HCT116 (cell line): ENCODE data around the gene TRERF1.

Experiments
- EZH2 ChIP-seq: fragments of 200-600 bp; sonication (generic); IDR thresholded peaks from 2 replicates; pipeline ENCODE4 v1.6.1; 2017; ENCODE audit warnings: antibody characterized with exemption, mixed run types
- EZH2phosphoT487 ChIP-seq: fragments of 200-600 bp; IDR thresholded peaks from 2 replicates; pipeline ENCODE4 v1.6.1; 2018; ENCODE audit warnings: antibody characterized with exemption, borderline replicate concordance
- POLR2A ChIP-seq: IDR thresholded peaks from 2 replicates; pipeline ENCODE4 v1.7.0; 2011; ENCODE audit warnings: borderline replicate concordance; ENCODE audit not compliant: insufficient read depth, insufficient read length; ENCODE audit errors: extremely low read depth
- SIN3A ChIP-seq: IDR thresholded peaks from 2 replicates; pipeline ENCODE4 v1.6.1; 2012; ENCODE audit warnings: low read depth
- SRF ChIP-seq: IDR thresholded peaks from 2 replicates; pipeline ENCODE4 v1.6.1; 2012; ENCODE audit warnings: low read depth
- ZFX ChIP-seq: fragments of 450-650 bp; IDR thresholded peaks from 2 replicates; pipeline ENCODE4 v1.6.1; 2017
- TF ChIP-seq, protein P1 (sequence below), 3 experiments: fragments of 200-600 bp in 1 of 3; sonication (generic) in 1 of 3; IDR thresholded peaks in 2 of 3; conservative IDR thresholded peaks in 1 of 3; 2 replicates each; pipeline ENCODE4 v1.5.1; 2012 to 2017; ENCODE audit warnings: low read depth in 2 of 3, low read length in 2 of 3, antibody characterized with exemption in 1 of 3, borderline replicate concordance in 1 of 3, control low read depth in 1 of 3, mild to moderate bottlenecking in 1 of 3, mixed read lengths in 1 of 3, mixed run types in 1 of 3, moderate library complexity in 1 of 3; ENCODE audit not compliant: insufficient read depth in 1 of 3
- TF ChIP-seq, protein P2 (sequence below): IDR thresholded peaks from 2 replicates; pipeline ENCODE4 v1.6.1; 2011; ENCODE audit warnings: mild to moderate bottlenecking, low read length, moderate library complexity; ENCODE audit not compliant: insufficient replicate concordance; ENCODE audit errors: extremely low read depth
- TF ChIP-seq, protein P3 (sequence below): IDR thresholded peaks from 2 replicates; pipeline ENCODE4 v1.6.1; 2012; ENCODE audit warnings: low read depth
- TF ChIP-seq, protein P4 (sequence below): IDR thresholded peaks from 2 replicates; pipeline ENCODE4 v1.6.1; 2012

DNA sequence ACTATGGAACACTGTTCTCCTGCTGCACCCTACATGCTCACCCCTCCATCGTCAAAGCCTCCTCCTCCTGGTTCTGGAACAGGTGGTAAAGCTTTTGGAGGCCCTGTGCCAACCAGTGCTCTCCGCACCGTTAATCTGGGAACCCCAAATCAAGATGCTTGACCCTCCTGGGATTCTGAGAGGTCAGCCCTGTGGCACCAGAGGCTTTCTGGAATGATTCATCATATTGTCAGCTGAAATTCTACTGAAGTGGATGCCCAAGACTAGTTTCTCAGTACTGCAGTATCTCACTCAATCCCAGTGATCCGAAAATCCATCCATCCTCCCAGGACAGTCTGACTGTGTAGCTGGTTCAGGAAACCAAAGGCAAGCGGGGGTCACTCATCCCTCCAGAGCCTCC, 92.7 kb downstream of the TRERF1 start:
- TF ChIP-seq, protein P1, sequence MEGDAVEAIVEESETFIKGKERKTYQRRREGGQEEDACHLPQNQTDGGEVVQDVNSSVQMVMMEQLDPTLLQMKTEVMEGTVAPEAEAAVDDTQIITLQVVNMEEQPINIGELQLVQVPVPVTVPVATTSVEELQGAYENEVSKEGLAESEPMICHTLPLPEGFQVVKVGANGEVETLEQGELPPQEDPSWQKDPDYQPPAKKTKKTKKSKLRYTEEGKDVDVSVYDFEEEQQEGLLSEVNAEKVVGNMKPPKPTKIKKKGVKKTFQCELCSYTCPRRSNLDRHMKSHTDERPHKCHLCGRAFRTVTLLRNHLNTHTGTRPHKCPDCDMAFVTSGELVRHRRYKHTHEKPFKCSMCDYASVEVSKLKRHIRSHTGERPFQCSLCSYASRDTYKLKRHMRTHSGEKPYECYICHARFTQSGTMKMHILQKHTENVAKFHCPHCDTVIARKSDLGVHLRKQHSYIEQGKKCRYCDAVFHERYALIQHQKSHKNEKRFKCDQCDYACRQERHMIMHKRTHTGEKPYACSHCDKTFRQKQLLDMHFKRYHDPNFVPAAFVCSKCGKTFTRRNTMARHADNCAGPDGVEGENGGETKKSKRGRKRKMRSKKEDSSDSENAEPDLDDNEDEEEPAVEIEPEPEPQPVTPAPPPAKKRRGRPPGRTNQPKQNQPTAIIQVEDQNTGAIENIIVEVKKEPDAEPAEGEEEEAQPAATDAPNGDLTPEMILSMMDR (IDR thresholded peaks at IDR 0.05 in 2 of 3, conservative IDR thresholded peaks at IDR 0.05 in 1 of 3; ENCODE audit: borderline replicate concordance in 1 of 3, insufficient read depth in 1 of 3, low read depth in 2 of 3, low read length in 2 of 3): no peak
- TF ChIP-seq EZH2: no peak
- TF ChIP-seq SRF: no peak
- TF ChIP-seq, protein P2, sequence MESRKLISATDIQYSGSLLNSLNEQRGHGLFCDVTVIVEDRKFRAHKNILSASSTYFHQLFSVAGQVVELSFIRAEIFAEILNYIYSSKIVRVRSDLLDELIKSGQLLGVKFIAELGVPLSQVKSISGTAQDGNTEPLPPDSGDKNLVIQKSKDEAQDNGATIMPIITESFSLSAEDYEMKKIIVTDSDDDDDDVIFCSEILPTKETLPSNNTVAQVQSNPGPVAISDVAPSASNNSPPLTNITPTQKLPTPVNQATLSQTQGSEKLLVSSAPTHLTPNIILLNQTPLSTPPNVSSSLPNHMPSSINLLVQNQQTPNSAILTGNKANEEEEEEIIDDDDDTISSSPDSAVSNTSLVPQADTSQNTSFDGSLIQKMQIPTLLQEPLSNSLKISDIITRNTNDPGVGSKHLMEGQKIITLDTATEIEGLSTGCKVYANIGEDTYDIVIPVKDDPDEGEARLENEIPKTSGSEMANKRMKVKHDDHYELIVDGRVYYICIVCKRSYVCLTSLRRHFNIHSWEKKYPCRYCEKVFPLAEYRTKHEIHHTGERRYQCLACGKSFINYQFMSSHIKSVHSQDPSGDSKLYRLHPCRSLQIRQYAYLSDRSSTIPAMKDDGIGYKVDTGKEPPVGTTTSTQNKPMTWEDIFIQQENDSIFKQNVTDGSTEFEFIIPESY: no peak
- TF ChIP-seq, protein P3, sequence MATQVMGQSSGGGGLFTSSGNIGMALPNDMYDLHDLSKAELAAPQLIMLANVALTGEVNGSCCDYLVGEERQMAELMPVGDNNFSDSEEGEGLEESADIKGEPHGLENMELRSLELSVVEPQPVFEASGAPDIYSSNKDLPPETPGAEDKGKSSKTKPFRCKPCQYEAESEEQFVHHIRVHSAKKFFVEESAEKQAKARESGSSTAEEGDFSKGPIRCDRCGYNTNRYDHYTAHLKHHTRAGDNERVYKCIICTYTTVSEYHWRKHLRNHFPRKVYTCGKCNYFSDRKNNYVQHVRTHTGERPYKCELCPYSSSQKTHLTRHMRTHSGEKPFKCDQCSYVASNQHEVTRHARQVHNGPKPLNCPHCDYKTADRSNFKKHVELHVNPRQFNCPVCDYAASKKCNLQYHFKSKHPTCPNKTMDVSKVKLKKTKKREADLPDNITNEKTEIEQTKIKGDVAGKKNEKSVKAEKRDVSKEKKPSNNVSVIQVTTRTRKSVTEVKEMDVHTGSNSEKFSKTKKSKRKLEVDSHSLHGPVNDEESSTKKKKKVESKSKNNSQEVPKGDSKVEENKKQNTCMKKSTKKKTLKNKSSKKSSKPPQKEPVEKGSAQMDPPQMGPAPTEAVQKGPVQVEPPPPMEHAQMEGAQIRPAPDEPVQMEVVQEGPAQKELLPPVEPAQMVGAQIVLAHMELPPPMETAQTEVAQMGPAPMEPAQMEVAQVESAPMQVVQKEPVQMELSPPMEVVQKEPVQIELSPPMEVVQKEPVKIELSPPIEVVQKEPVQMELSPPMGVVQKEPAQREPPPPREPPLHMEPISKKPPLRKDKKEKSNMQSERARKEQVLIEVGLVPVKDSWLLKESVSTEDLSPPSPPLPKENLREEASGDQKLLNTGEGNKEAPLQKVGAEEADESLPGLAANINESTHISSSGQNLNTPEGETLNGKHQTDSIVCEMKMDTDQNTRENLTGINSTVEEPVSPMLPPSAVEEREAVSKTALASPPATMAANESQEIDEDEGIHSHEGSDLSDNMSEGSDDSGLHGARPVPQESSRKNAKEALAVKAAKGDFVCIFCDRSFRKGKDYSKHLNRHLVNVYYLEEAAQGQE: no peak
- TF ChIP-seq POLR2A: no peak
- TF ChIP-seq, protein P4, sequence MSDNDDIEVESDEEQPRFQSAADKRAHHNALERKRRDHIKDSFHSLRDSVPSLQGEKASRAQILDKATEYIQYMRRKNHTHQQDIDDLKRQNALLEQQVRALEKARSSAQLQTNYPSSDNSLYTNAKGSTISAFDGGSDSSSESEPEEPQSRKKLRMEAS: no peak
- no peak for TF ChIP-seq SIN3A
- TF ChIP-seq ZFX: no peak
- no peak for TF ChIP-seq EZH2phosphoT487
